Astrocyte of the spinal cord (primary cell): Measurements from ENCODE around the gene SORCS2.

Experiments
- DNase-seq: peaks from one replicate; pipeline ENCODE4 v3.0.0; 2011; ENCODE audit warnings: low read depth, low spot score
- H3K4me3 ChIP-seq: 2 replicates; pipeline ENCODE4 v1.5.1; 2011; ENCODE audit warnings: low read depth, mild to moderate bottlenecking, low read length, moderate library complexity
- CTCF ChIP-seq: IDR thresholded peaks from 2 replicates; pipeline ENCODE4 v1.5.1; 2012; ENCODE audit warnings: low read depth, mild to moderate bottlenecking, low read length, inconsistent platforms
- in situ Hi-C: cut with HindIII; loops from 2 replicates; pipeline ENCODE4 v1.10.0; 2017; ENCODE audit warnings: low sequenced_read_pairs

The SORCS2 gene

GRCh38 chr4:7193030-7193958 lies 956 bp downstream of the SORCS2 start:
- in situ Hi-C loops: no loop called here
- TF ChIP-seq CTCF: no peak
- H3K4me3 ChIP-seq: peak overlapping the region; percentile 48
- DNase-seq: no peak

GRCh38 chr4:7194251-7195140 lies 2.2 kb downstream of the SORCS2 start:
- no peak overlapping the region for H3K4me3 ChIP-seq
- in situ Hi-C loops: no loop called here
- no peak for DNase-seq
- peak; percentile 65 for TF ChIP-seq CTCF

GRCh38 chr4:7195141-7195515 lies 2.8 kb downstream of the SORCS2 start:
- in situ Hi-C loops: no loop called here
- H3K4me3 ChIP-seq: no peak overlapping the region
- TF ChIP-seq CTCF: no peak
- DNase-seq: no peak

- no peak for TF ChIP-seq CTCF
- DNase-seq: peak; percentile 63
- no peak overlapping the region for H3K4me3 ChIP-seq
- in situ Hi-C loops: no loop called here
These were observed 3.4 kb downstream of the SORCS2 start for GRCh38 chr4:7195546-7196287.

GRCh38 chr4:7196288-7196651 lies 3.9 kb downstream of the SORCS2 start:
- in situ Hi-C loops: no loop called here
- H3K4me3 ChIP-seq: no peak overlapping the region
- no peak for TF ChIP-seq CTCF
- no peak for DNase-seq

- DNase-seq: no peak
- in situ Hi-C loops: no loop called here
- H3K4me3 ChIP-seq: no peak overlapping the region
- TF ChIP-seq CTCF: no peak
These were observed 4.4 kb downstream of the SORCS2 start for GRCh38 chr4:7196736-7197135.
